Astrocyte of the cerebellum (primary cell): ENCODE data around the gene NUP153.

ENCODE experiments used
- DNase-seq: peaks from one replicate; pipeline ENCODE4 v3.0.0-alpha.2; 2011; ENCODE audit warnings: low read depth
- H3K4me3 ChIP-seq: 2 replicates; pipeline ENCODE4 v1.5.1; 2011; ENCODE audit warnings: mild to moderate bottlenecking, low read depth, low read length, moderate library complexity
- CTCF ChIP-seq: IDR thresholded peaks from 2 replicates; pipeline ENCODE4 v1.5.1; 2012; ENCODE audit warnings: low read length, low read depth, moderate library complexity, mild to moderate bottlenecking; ENCODE audit errors: missing control alignments
- in situ Hi-C: cut with HindIII; loops from 2 replicates; pipeline ENCODE4 v1.10.0; 2017; ENCODE audit warnings: low sequenced_read_pairs

NUP153 gene

GRCh38 chr6:17632934-17633333 is 73.8 kb downstream of the NUP153 start:
- no peak for TF ChIP-seq CTCF
- in situ Hi-C loops: no loop called here
- DNase-seq: no peak
- H3K4me3 ChIP-seq: no peak overlapping the region

GRCh38 chr6:17630511-17631073 is 76.1 kb downstream of the NUP153 start:
- H3K4me3 ChIP-seq: no peak overlapping the region
- in situ Hi-C loops: no loop called here
- TF ChIP-seq CTCF: no peak
- no peak for DNase-seq

- in situ Hi-C loops: no loop called here
- DNase-seq: no peak
- TF ChIP-seq CTCF: no peak
- H3K4me3 ChIP-seq: no peak overlapping the region
Observed at GRCh38 chr6:17629824-17630510, 76.8 kb downstream of the NUP153 start.

- no peak for DNase-seq
- TF ChIP-seq CTCF: no peak
- in situ Hi-C loops: no loop called here
- no peak overlapping the region for H3K4me3 ChIP-seq
Observed at GRCh38 chr6:17628873-17629272, 77.9 kb downstream of the NUP153 start.

- no peak for TF ChIP-seq CTCF
- no peak for DNase-seq
- H3K4me3 ChIP-seq: no peak overlapping the region
- in situ Hi-C loops: no loop called here
Observed at GRCh38 chr6:17624396-17624795, 82.3 kb downstream of the NUP153 start.

GRCh38 chr6:17622144-17622543 is 84.6 kb downstream of the NUP153 start:
- DNase-seq: no peak
- H3K4me3 ChIP-seq: no peak overlapping the region
- in situ Hi-C loops: no loop called here
- TF ChIP-seq CTCF: no peak

- in situ Hi-C loops: no loop called here
- no peak overlapping the region for H3K4me3 ChIP-seq
- TF ChIP-seq CTCF: no peak
- DNase-seq: no peak
Observed at GRCh38 chr6:17621003-17621402, 85.7 kb downstream of the NUP153 start.
